ENCODE measurements around the gene APOBEC2. TPM values are rescaled to one million over a fixed set of nuclear protein-coding genes. Genes with fewer than 3 reads are reported as not detected.
A peak's percentile ranks its signal among the peaks of the same experiment; 100 is the strongest.

The APOBEC2 gene
- total and polyA plus RNA-seq, 2 of the 4 experiments (the other 2 are of a cell fraction), result not detected

DNA sequence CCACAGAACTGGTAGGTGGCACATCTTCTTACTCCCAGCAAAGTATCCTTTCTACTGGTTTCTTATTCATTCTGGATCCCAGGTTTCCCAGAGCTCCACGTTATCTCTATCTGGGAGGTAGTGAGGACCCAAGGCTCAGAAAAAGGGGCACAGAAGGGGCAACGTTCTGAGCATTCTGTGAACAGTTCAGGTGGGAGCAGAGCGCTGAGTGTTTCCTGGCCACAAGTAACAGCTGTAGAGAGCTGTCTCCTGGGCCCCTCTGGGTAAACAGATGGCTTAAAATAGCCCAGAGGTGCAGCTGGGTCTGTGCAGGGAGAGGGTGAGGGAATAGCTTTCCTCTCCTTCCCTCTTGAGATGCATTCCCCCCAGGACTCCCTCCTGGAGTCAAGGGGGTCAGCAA, 2.1 kb downstream of the APOBEC2 start:
- BruUV-seq (replicated peaks), result no TSS peak
- Histone ChIP-seq H3K14ac (replicated peaks; ENCODE audit: low read depth, low read length) (no peak overlapping the region), H2BK20ac (ENCODE audit: low read depth, low read length) (no peak overlapping the region), H2AFZ (replicated peaks; ENCODE audit: low read length, poor library complexity) (no peak overlapping the region), H3K27me3 (ENCODE audit: control insufficient read depth, insufficient read depth, low read length) (peaks cover 2% of the 10 kb centered on the region; the same call in 1 of the 2 replicates), H2BK120ac (ENCODE audit: low read depth, low read length) (no peak overlapping the region), H3K9ac (ENCODE audit: low read depth, low read length) (no peak overlapping the region), H3K23ac (ENCODE audit: low read depth, low read length) (no peak overlapping the region), H2AK5ac (ENCODE audit: low read depth, low read length) (no peak overlapping the region), H3K79me1 (ENCODE audit: low read depth in 1 of 2, low read length in 2 of 2) (no peaks in the 10 kb centered on the region), H3K18ac (ENCODE audit: low read depth, low read length) (no peak overlapping the region), H4K8ac (ENCODE audit: low read depth in 2 of 2, low read length in 2 of 2) (no peak overlapping the region), H4K5ac (ENCODE audit: low read depth, low read length) (no peak overlapping the region), H2AK9ac (replicated peaks; ENCODE audit: low read depth, low read length, poor library complexity) (no peak overlapping the region), H3K4me1 (ENCODE audit: control insufficient read depth, insufficient read depth, low read length) (peaks cover 12% of the 10 kb centered on the region), H3K9me3 (ENCODE audit: control insufficient read depth, insufficient read depth, low read length) (no peaks in the 10 kb centered on the region), H3K9me1 (ENCODE audit: insufficient read depth, low read length) (0 out of 2 replicates have a peak, but pooled peaks cover 3% of the 10 kb centered on the region), H3K36me3 (ENCODE audit: control insufficient read depth, insufficient read depth, low read length) (no peaks in the 10 kb centered on the region), H3K56ac (ENCODE audit: extremely low read depth, insufficient read depth, low read length) (no peak overlapping the region), H3K4me3 (ENCODE audit: insufficient read depth, low read depth, low read length) (no peak overlapping the region), H4K91ac (ENCODE audit: insufficient read depth, low read depth, low read length) (no peak overlapping the region), H3K4me2 (ENCODE audit: low read depth, low read length) (no peak overlapping the region), H2BK15ac (ENCODE audit: low read depth, low read length) (no peak overlapping the region), H2BK5ac (ENCODE audit: low read depth, low read length, poor library complexity, severe bottlenecking) (no peak overlapping the region), H4K20me1 (ENCODE audit: insufficient read depth, low read length) (no peaks in the 10 kb centered on the region), H3K27ac (ENCODE audit: insufficient read depth, low read length) (no peak overlapping the region), H3K4ac (ENCODE audit: low read depth, low read length) (no peak overlapping the region)
- no CpG with 5 or more reads among the region's 3 CpGs for WGBS, 2 experiments (ENCODE audit: extremely low coverage in 2 of 2, insufficient read length in 1 of 2)
- ChIA-PET CTCF (interaction anchor here (0.6 kb wide), 1 partner anchor 145 kb away, joined by 3 read pairs; no protein-coding TSS in a partner anchor), POLR2A (ENCODE audit: unreplicated experiment) (no interaction called here)
- intact Hi-C loops (cut with micrococcal nuclease) (no loop called here), in situ Hi-C loops (cut with MboI; ENCODE audit: low sequenced_read_pairs) (no loop called here), dilution Hi-C loops (cut with HindIII; ENCODE audit: low sequenced_read_pairs, unreplicated experiment) (no loop called here)
- TF ChIP-seq, protein P1, sequence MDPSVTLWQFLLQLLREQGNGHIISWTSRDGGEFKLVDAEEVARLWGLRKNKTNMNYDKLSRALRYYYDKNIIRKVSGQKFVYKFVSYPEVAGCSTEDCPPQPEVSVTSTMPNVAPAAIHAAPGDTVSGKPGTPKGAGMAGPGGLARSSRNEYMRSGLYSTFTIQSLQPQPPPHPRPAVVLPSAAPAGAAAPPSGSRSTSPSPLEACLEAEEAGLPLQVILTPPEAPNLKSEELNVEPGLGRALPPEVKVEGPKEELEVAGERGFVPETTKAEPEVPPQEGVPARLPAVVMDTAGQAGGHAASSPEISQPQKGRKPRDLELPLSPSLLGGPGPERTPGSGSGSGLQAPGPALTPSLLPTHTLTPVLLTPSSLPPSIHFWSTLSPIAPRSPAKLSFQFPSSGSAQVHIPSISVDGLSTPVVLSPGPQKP (IDR thresholded peaks at IDR 0.05; ENCODE audit: borderline replicate concordance, low read depth, low read length), result no peak
- no peak for TF ChIP-seq RAD21 (IDR thresholded peaks at IDR 0.05; ENCODE audit: low read length)
- TF ChIP-seq CEBPB (IDR thresholded peaks at IDR 0.05; ENCODE audit: low read depth, low read length), result no peak
- TF ChIP-seq, protein P2, sequence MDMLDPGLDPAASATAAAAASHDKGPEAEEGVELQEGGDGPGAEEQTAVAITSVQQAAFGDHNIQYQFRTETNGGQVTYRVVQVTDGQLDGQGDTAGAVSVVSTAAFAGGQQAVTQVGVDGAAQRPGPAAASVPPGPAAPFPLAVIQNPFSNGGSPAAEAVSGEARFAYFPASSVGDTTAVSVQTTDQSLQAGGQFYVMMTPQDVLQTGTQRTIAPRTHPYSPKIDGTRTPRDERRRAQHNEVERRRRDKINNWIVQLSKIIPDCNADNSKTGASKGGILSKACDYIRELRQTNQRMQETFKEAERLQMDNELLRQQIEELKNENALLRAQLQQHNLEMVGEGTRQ (IDR thresholded peaks at IDR 0.05; ENCODE audit: low read depth, low read length), result no peak
- TF ChIP-seq BHLHE40 (IDR thresholded peaks at IDR 0.05; ENCODE audit: low read depth, low read length), result no peak
- ATAC-seq (ENCODE audit: low read depth) (peak; percentile 36; the same call in 1 of the 2 replicates), DNase-seq (peak; percentile 6)
